Measurements from ENCODE around the gene GIT2. TPM values are rescaled to one million over a fixed set of nuclear protein-coding genes. Genes with fewer than 3 reads are reported as not detected.
A peak's percentile ranks its signal among the peaks of the same experiment; 100 is the strongest.

GIT2 gene
- total RNA-seq, 1 donor from 2014 or later = 42.6 TPM

GRCh38 chr12:109998241-109998903, 2.2 kb upstream of the GIT2 start:
- no peaks in the 10 kb centered on the region for H3K9me3 Mint-ChIP-seq
- H3K36me3 Mint-ChIP-seq = no peaks in the 10 kb centered on the region
- DNase-seq (ENCODE audit: low spot score in 2 of 2, unreplicated experiment in 2 of 2) = no peak
- H3K27ac Mint-ChIP-seq = peak overlapping the region; percentile 98
- peaks cover 40% of the 10 kb centered on the region for H3K4me1 Mint-ChIP-seq
- no peak for TF ChIP-seq CTCF (IDR thresholded peaks at IDR 0.05; ENCODE audit: unreplicated experiment)
- H3K4me3 Mint-ChIP-seq = peak overlapping the region; percentile 94
- no peaks in the 10 kb centered on the region for H3K27me3 Mint-ChIP-seq (ENCODE audit: low read depth)

GRCh38 chr12:109997393-109997792, 1.2 kb upstream of the GIT2 start:
- no peak for TF ChIP-seq CTCF (IDR thresholded peaks at IDR 0.05; ENCODE audit: unreplicated experiment)
- Mint-ChIP-seq H3K27me3 (ENCODE audit: low read depth) (no peaks in the 10 kb centered on the region), H3K4me3 (peak overlapping the region; percentile 37), H3K9me3 (no peaks in the 10 kb centered on the region), H3K4me1 (peaks cover 38% of the 10 kb centered on the region), H3K36me3 (no peaks in the 10 kb centered on the region), H3K27ac (no peak overlapping the region)
- no peak for DNase-seq (ENCODE audit: low spot score in 2 of 2, unreplicated experiment in 2 of 2)

- Mint-ChIP-seq H3K4me1 (peaks cover 36% of the 10 kb centered on the region), H3K27me3 (ENCODE audit: low read depth) (no peaks in the 10 kb centered on the region), H3K36me3 (no peaks in the 10 kb centered on the region), H3K9me3 (no peaks in the 10 kb centered on the region), H3K4me3 (peak overlapping the region; percentile 95), H3K27ac (peak overlapping the region; percentile 88)
- no peak for DNase-seq (ENCODE audit: low spot score in 2 of 2, unreplicated experiment in 2 of 2)
- TF ChIP-seq CTCF (IDR thresholded peaks at IDR 0.05; ENCODE audit: unreplicated experiment) = no peak
Measured at GRCh38 chr12:109996483-109996853, 300 bp upstream of the GIT2 start.

- no peak for DNase-seq (ENCODE audit: low spot score in 2 of 2, unreplicated experiment in 2 of 2)
- no peak for TF ChIP-seq CTCF (IDR thresholded peaks at IDR 0.05; ENCODE audit: unreplicated experiment)
- peak overlapping the region; percentile 95 for H3K4me3 Mint-ChIP-seq
- H3K9me3 Mint-ChIP-seq = no peaks in the 10 kb centered on the region
- H3K27ac Mint-ChIP-seq = peak overlapping the region; percentile 86
- peaks cover 32% of the 10 kb centered on the region for H3K4me1 Mint-ChIP-seq
- no peaks in the 10 kb centered on the region for H3K36me3 Mint-ChIP-seq
- H3K27me3 Mint-ChIP-seq (ENCODE audit: low read depth) = no peaks in the 10 kb centered on the region
Measured at GRCh38 chr12:109995361-109995685, 845 bp downstream of the GIT2 start.

- Mint-ChIP-seq H3K4me1 (peaks cover 27% of the 10 kb centered on the region), H3K27ac (no peak overlapping the region), H3K27me3 (ENCODE audit: low read depth) (no peaks in the 10 kb centered on the region), H3K4me3 (peak overlapping the region; percentile 95), H3K36me3 (peaks cover 1% of the 10 kb centered on the region), H3K9me3 (no peaks in the 10 kb centered on the region)
- no peak for DNase-seq (ENCODE audit: low spot score in 2 of 2, unreplicated experiment in 2 of 2)
- no peak for TF ChIP-seq CTCF (IDR thresholded peaks at IDR 0.05; ENCODE audit: unreplicated experiment)
Measured at GRCh38 chr12:109994401-109995175, 1.6 kb downstream of the GIT2 start.
